IMR-90 (cell line): ENCODE measurements around the gene SNRPA1.

ENCODE experiments used
- CEBPB ChIP-seq: IDR thresholded peaks from 2 replicates; pipeline ENCODE4 v1.6.1; 2012; ENCODE audit warnings: low read depth, low read length, improper control_type of control experiment
- MAZ ChIP-seq: IDR thresholded peaks from 2 replicates; pipeline ENCODE4 v1.6.1; 2012; ENCODE audit warnings: low read depth, mild to moderate bottlenecking, low read length, improper control_type of control experiment, moderate library complexity, borderline replicate concordance
- POLR2A ChIP-seq: IDR thresholded peaks from 2 replicates; pipeline ENCODE4 v1.6.1; 2012; ENCODE audit warnings: mild to moderate bottlenecking, low read depth, low read length
- RFX5 ChIP-seq: IDR thresholded peaks from 2 replicates; pipeline ENCODE4 v1.8.0; 2012; ENCODE audit warnings: low read depth, mild to moderate bottlenecking, low read length, moderate library complexity
- SMC3 ChIP-seq: fragments of 150-350 bp; IDR thresholded peaks from 2 replicates; pipeline ENCODE4 v1.6.1; 2016; ENCODE audit warnings: low read depth, mild to moderate bottlenecking, antibody characterized with exemption, low read length, moderate library complexity
- USF2 ChIP-seq: fragments of 150-350 bp; IDR thresholded peaks from 2 replicates; pipeline ENCODE4 v1.6.1; 2017; ENCODE audit warnings: mild to moderate bottlenecking, antibody characterized with exemption, low read length, low read depth
- TF ChIP-seq, protein P1 (sequence below): conservative IDR thresholded peaks from 2 replicates; pipeline ENCODE4 v1.5.1; 2012; ENCODE audit warnings: mild to moderate bottlenecking, low read depth, low read length, improper control_type of control experiment
- TF ChIP-seq, protein P2 (sequence below): fragments of 150-350 bp; IDR thresholded peaks from 2 replicates; pipeline ENCODE4 v1.6.1; 2016; ENCODE audit warnings: low read depth, mild to moderate bottlenecking, low read length, moderate library complexity, borderline replicate concordance

- TF ChIP-seq, protein P1, sequence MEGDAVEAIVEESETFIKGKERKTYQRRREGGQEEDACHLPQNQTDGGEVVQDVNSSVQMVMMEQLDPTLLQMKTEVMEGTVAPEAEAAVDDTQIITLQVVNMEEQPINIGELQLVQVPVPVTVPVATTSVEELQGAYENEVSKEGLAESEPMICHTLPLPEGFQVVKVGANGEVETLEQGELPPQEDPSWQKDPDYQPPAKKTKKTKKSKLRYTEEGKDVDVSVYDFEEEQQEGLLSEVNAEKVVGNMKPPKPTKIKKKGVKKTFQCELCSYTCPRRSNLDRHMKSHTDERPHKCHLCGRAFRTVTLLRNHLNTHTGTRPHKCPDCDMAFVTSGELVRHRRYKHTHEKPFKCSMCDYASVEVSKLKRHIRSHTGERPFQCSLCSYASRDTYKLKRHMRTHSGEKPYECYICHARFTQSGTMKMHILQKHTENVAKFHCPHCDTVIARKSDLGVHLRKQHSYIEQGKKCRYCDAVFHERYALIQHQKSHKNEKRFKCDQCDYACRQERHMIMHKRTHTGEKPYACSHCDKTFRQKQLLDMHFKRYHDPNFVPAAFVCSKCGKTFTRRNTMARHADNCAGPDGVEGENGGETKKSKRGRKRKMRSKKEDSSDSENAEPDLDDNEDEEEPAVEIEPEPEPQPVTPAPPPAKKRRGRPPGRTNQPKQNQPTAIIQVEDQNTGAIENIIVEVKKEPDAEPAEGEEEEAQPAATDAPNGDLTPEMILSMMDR: no peak
- TF ChIP-seq USF2 (no peak), SMC3 (no peak), POLR2A (no peak), CEBPB (no peak), RFX5 (no peak), MAZ (no peak)
- TF ChIP-seq, protein P2, sequence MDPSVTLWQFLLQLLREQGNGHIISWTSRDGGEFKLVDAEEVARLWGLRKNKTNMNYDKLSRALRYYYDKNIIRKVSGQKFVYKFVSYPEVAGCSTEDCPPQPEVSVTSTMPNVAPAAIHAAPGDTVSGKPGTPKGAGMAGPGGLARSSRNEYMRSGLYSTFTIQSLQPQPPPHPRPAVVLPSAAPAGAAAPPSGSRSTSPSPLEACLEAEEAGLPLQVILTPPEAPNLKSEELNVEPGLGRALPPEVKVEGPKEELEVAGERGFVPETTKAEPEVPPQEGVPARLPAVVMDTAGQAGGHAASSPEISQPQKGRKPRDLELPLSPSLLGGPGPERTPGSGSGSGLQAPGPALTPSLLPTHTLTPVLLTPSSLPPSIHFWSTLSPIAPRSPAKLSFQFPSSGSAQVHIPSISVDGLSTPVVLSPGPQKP: no peak
Observed at GRCh38 chr15:101307048-101307896, 12.2 kb upstream of the SNRPA1 start.
